HepG2 (cell line): ENCODE measurements around the gene NPC1. TPM values are rescaled to one million over a fixed set of nuclear protein-coding genes. Genes with fewer than 3 reads are reported as not detected.

ENCODE experiments used
- ATF7 ChIP-seq, 2 experiments: fragments of 450-650 bp in 1 of 2; sonication (generic) in 1 of 2; formaldehyde crosslinking in 1 of 2; IDR thresholded peaks; 2 replicates each; pipeline versions ENCODE4 v1.4.0 to v1.6.1; 2016 to 2020; ENCODE audit warnings: antibody characterized with exemption in 1 of 2, mild to moderate bottlenecking in 1 of 2, missing genetic modification reagents in 1 of 2
- KLF11 ChIP-seq: IDR thresholded peaks from 2 replicates; pipeline ENCODE4 v1.6.1; 2016; ENCODE audit warnings: missing compliant biosample characterization
- NFE2 ChIP-seq: sonication (generic); formaldehyde crosslinking; IDR thresholded peaks from 2 replicates; pipeline ENCODE4 v1.4.0; 2020; ENCODE audit warnings: missing genetic modification reagents
- NR2C2 ChIP-seq: sonication (generic); formaldehyde crosslinking; IDR thresholded peaks from 2 replicates; pipeline ENCODE4 v1.4.0; 2020; ENCODE audit warnings: missing genetic modification reagents, mild to moderate bottlenecking, moderate library complexity, borderline replicate concordance
- PAWR ChIP-seq: sonication (generic); formaldehyde crosslinking; IDR thresholded peaks from 2 replicates; pipeline ENCODE4 v1.4.0; 2020; ENCODE audit warnings: missing genetic modification reagents, mild to moderate bottlenecking, borderline replicate concordance
- RAD21 ChIP-seq: fragments of 450-650 bp; formaldehyde crosslinking; IDR thresholded peaks from 2 replicates; pipeline ENCODE4 v1.5.0; 2020; ENCODE audit warnings: mild to moderate bottlenecking
- RORA ChIP-seq: sonication (generic); formaldehyde crosslinking; IDR thresholded peaks from 2 replicates; pipeline ENCODE4 v1.5.0; 2020; ENCODE audit warnings: mild to moderate bottlenecking, missing genetic modification reagents, moderate library complexity
- SKIL ChIP-seq: sonication (generic); formaldehyde crosslinking; IDR thresholded peaks from 2 replicates; pipeline ENCODE4 v1.8.0; 2022; ENCODE audit warnings: missing genetic modification reagents, mild to moderate bottlenecking, moderate library complexity, borderline replicate concordance
- SNAPC4 ChIP-seq: sonication (generic); formaldehyde crosslinking; IDR thresholded peaks from 2 replicates; pipeline ENCODE4 v1.4.0; 2020; ENCODE audit warnings: mild to moderate bottlenecking, missing genetic modification reagents
- SP140L ChIP-seq: sonication (generic); formaldehyde crosslinking; IDR thresholded peaks from 2 replicates; pipeline ENCODE4 v1.4.0; 2020; ENCODE audit warnings: missing genetic modification reagents, borderline replicate concordance
- STAT6 ChIP-seq: sonication (generic); formaldehyde crosslinking; IDR thresholded peaks from 2 replicates; pipeline ENCODE4 v1.4.0; 2020; ENCODE audit warnings: missing genetic modification reagents, mild to moderate bottlenecking, borderline replicate concordance
- TBP ChIP-seq: sonication (generic); formaldehyde crosslinking; IDR thresholded peaks from 2 replicates; pipeline ENCODE4 v1.5.0; 2020; ENCODE audit warnings: missing genetic modification reagents
- TFAP4 ChIP-seq: sonication (generic); IDR thresholded peaks from 2 replicates; pipeline ENCODE4 v1.6.1; 2016; ENCODE audit warnings: low read depth, borderline replicate concordance
- ZMAT5 ChIP-seq: sonication (generic); formaldehyde crosslinking; IDR thresholded peaks from 2 replicates; pipeline ENCODE4 v1.5.0; 2020; ENCODE audit warnings: mild to moderate bottlenecking, low read depth, missing genetic modification reagents, borderline replicate concordance
- polyA plus RNA-seq, 8 experiments: library from polyadenylated mRNA; depleted of rRNA in 3 of 8; stranded (reverse) in 7 of 8; unstranded in 1 of 8; fragments of >200 nt; fragmentation: Illumina TruSeq in 4 of 8; extraction: Trizol in 4 of 8; gene quantifications; 2 replicates each; pipeline versions ENCODE4 v1.2.1 to v1.2.3, GENCODE V29; 2011 to 2016; ENCODE audit warnings: low read depth in 4 of 8, missing spikeins in 1 of 8, mixed read lengths in 1 of 8; ENCODE audit not compliant: insufficient read depth in 1 of 8
- total RNA-seq, 5 experiments: library from RNA; depleted of rRNA; stranded (reverse); fragments of >200 nt; fragmentation: Illumina TruSeq; extraction: Trizol; gene quantifications; 2 replicates each; pipeline ENCODE4 v1.2.3, GENCODE V29; 2016; ENCODE audit warnings: low read depth in 1 of 5

Gene NPC1
- total and polyA plus RNA-seq, 2 of the 13 experiments (the other 11 are each of a cell fraction or from before 2014, with no cell fraction given) = 46.5 to 114 TPM

GRCh38 chr18:23503038-23503962 is 83.0 kb downstream of the NPC1 start, which contains the start of gene RMC1 (continued):
- TF ChIP-seq TFAP4 = no peak
- TF ChIP-seq ZMAT5 (CRISPR knock-in tag) = no peak
- no peak for TF ChIP-seq TBP (CRISPR knock-in tag)
- TF ChIP-seq SP140L (CRISPR knock-in tag) = no peak
- TF ChIP-seq STAT6 (CRISPR knock-in tag) = peak; percentile 71; the same call in 1 of the 2 replicates
- TF ChIP-seq RAD21 = peak; percentile 9; the same call in 1 of the 2 replicates
- no peak for TF ChIP-seq KLF11 (CRISPR knock-in tag)
- TF ChIP-seq PAWR (CRISPR knock-in tag) = no peak
- peak; percentile 37; the same call in 1 of the 2 replicates for TF ChIP-seq SKIL (CRISPR knock-in tag)
- TF ChIP-seq NFE2 (CRISPR knock-in tag) = no peak
- no peak for TF ChIP-seq RORA (CRISPR knock-in tag)
- peak; percentile 91 for TF ChIP-seq NR2C2
- TF ChIP-seq SNAPC4 = no peak
- TF ChIP-seq ATF7 (IDR thresholded peaks at IDR 0.05) = no peak
- TF ChIP-seq ATF7 (CRISPR knock-in tag; IDR thresholded peaks at IDR 0.05) = no peak
